Measurements from ENCODE around the gene ZNF565.
A peak's percentile ranks its signal among the peaks of the same experiment; 100 is the strongest.
"Not testable (repeated sequence)": the region's sequence is repeated elsewhere in the genome, so short reads cannot be mapped to it uniquely, and the experiment has no call there.

Gene ZNF565

GRCh38 chr19:36150586-36150985, 63.9 kb downstream of the ZNF565 start:
- DNase-seq (ENCODE audit: low spot score) = no peak

DNA sequence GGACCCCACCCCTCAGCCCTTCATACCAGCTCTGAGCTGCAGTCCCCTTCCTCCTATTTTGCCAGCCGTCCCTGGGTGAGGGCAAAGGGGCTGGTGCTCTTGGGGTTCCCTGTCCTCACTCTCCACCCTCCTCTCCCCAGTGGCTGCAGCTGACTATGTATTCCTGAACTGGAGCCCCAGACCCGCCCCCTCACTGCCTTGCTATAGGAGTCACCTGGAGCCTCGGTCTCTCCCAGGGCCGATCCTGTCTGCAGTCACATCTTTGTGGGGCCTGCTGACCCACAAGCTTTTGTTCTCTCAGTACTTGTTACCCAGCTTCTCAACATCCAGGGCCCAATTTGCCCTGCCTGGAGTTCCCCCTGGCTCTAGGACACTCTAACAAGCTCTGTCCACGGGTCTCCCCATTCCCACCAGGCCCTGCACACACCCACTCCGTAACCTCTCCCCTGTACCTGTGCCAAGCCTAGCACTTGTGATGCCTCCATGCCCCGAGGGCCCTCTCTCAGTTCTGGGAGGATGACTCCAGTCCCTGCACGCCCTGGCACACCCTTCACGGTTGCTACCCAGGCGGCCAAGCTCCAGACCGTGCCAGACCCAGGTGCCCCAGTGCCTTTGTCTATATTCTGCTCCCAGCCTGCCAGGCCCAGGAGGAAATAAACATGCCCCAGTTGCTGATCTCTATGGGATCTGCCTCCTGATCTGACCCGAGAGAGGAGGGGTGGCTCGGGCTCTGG, 64.6 kb downstream of the ZNF565 start:
- no peak for DNase-seq (ENCODE audit: low spot score)

- no peak for DNase-seq (ENCODE audit: low spot score)
Measured at GRCh38 chr19:36144624-36145023, 69.8 kb downstream of the ZNF565 start.

- no peak for DNase-seq (ENCODE audit: low spot score)
Measured at GRCh38 chr19:36142496-36142895, 72.0 kb downstream of the ZNF565 start.

DNA sequence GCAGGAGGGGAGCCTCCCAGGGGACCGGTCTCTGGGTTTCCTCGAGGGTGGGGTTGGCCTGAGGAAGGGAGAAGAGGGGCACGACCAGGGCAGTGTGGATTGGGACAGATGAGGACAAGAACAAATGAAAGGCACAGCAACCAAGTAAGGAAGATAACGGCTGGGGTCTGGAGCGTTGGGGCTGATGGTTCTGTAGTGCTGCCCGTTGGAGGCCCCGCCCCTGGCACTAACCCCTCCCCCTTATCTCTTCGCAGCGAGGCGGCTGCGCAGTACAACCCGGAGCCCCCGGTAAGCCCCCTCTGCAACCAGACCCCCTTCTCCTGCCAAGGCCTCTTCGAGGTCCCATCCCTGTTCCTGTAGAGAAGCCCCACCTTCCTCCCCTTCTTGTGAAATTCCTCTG, 72.4 kb downstream of the ZNF565 start:
- no peak for DNase-seq (ENCODE audit: low spot score)

- DNase-seq (ENCODE audit: low spot score) = peak; percentile 87
Measured at GRCh38 chr19:36141039-36141927, 73.2 kb downstream of the ZNF565 start.

GRCh38 chr19:36140304-36141038, 74.0 kb downstream of the ZNF565 start:
- peak; percentile 43 for DNase-seq (ENCODE audit: low spot score)

- DNase-seq (ENCODE audit: low spot score) = peak; percentile 96
Measured at GRCh38 chr19:36139473-36140303, 74.8 kb downstream of the ZNF565 start, which contains the start of gene CAPNS1. Gene CAPNS1 (plus strand): TSS chr19:36140066. CDS start chr19:36141012, 946 bp downstream.

GRCh38 chr19:36139120-36139472, 75.4 kb downstream of the ZNF565 start:
- no peak for DNase-seq (ENCODE audit: low spot score)

- peak; percentile 61 for DNase-seq (ENCODE audit: low spot score)
Measured at GRCh38 chr19:36136964-36137686, 77.3 kb downstream of the ZNF565 start.

DNA sequence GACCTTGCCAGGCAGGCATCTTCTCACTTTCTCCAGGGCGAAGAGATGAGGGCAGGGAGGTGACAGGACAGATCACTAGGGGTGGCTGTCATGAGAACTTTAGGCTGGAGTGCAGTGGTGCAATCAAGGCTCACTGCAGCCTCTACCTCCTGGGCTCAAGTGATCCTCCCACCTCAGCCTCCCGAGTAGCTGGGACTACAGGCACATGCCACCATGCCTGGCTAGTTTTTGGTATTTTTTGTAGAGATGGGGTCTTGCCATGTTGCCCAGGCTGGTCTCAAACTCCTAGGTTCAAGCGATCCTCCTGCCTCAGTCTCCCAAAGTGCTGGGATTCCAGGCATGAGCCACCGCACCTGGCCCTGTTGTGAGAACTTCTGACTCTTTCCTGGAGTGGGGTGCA, 79.6 kb downstream of the ZNF565 start:
- DNase-seq (ENCODE audit: low spot score) = not testable (repeated sequence)
